ENCODE measurements around the gene RELCH.

- TF ChIP-seq CTCF (IDR thresholded peaks at IDR 0.05) (no peak), ZFX (IDR thresholded peaks at IDR 0.05; ENCODE audit: borderline replicate concordance) (no peak)
These were observed 13.3 kb downstream of the RELCH start for GRCh38 chr18:62200121-62200914.

Data from 22Rv1 (cell line).